ENCODE measurements around the gene SLITRK3.

DNA sequence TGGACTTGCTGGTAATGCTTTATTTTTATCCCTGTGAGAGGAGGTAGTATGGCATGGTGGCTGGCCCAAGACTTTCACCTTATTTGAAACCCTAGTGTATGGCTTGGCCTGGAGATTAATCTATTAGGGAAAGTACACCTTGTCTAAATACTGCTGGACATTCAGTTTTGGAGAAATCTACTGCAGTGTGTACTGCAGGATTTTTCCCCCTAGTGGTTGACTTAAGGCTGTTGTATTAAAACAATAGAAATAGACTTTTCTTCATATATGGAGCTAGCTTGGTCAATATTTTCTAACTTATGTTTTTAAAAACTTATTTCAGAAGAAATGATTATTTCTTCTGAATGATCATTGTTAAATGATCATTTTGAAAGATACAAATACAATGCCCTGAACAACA, 13.9 kb upstream of the SLITRK3 start:
- TF ChIP-seq, protein P1, sequence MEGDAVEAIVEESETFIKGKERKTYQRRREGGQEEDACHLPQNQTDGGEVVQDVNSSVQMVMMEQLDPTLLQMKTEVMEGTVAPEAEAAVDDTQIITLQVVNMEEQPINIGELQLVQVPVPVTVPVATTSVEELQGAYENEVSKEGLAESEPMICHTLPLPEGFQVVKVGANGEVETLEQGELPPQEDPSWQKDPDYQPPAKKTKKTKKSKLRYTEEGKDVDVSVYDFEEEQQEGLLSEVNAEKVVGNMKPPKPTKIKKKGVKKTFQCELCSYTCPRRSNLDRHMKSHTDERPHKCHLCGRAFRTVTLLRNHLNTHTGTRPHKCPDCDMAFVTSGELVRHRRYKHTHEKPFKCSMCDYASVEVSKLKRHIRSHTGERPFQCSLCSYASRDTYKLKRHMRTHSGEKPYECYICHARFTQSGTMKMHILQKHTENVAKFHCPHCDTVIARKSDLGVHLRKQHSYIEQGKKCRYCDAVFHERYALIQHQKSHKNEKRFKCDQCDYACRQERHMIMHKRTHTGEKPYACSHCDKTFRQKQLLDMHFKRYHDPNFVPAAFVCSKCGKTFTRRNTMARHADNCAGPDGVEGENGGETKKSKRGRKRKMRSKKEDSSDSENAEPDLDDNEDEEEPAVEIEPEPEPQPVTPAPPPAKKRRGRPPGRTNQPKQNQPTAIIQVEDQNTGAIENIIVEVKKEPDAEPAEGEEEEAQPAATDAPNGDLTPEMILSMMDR (conservative IDR thresholded peaks at IDR 0.05): peak; percentile 48; the same call in 1 of the 2 replicates
- no peak for TF ChIP-seq EZH2 (IDR thresholded peaks at IDR 0.05; ENCODE audit: low read depth)
